HFF-Myc (cell line): ENCODE measurements around the gene CCDC38.
A peak's percentile ranks its signal among the peaks of the same experiment; 100 is the strongest.
"Not testable (repeated sequence)": the region's sequence is repeated elsewhere in the genome, so short reads cannot be mapped to it uniquely, and the experiment has no call there.

Experiments
- DNase-seq: peaks from one replicate; pipeline ENCODE4 v3.0.0-alpha.2; 2011; ENCODE audit warnings: low read depth; ENCODE audit errors: extremely low read depth
- H3K4me3 ChIP-seq: replicated peaks from 2 replicates; pipeline ENCODE4 v1.5.1; 2011; ENCODE audit warnings: low read depth, mild to moderate bottlenecking, control low read depth, low read length
- CTCF ChIP-seq: IDR thresholded peaks from 2 replicates; pipeline ENCODE4 v1.5.1; 2012; ENCODE audit warnings: mild to moderate bottlenecking, low read depth, low read length, control low read depth; ENCODE audit errors: missing control alignments

The CCDC38 gene

GRCh38 chr12:95848575-95849388, 93.6 kb downstream of the CCDC38 start:
- DNase-seq = peak; percentile 10
- H3K4me3 ChIP-seq = no peak overlapping the region

GRCh38 chr12:95842426-95842825, 100.0 kb downstream of the CCDC38 start:
- not testable (repeated sequence) for H3K4me3 ChIP-seq, DNase-seq

More at GRCh38 chr12:95848575-95849388, 93.6 kb downstream of the CCDC38 start:
- TF ChIP-seq CTCF = peak; percentile 30

GRCh38 chr12:95838125-95838524, 104.3 kb downstream of the CCDC38 start:
- no peak for TF ChIP-seq CTCF
- peak; percentile 92 for DNase-seq
- H3K4me3 ChIP-seq = no peak overlapping the region

- no peak for DNase-seq
- no peak for TF ChIP-seq CTCF
- H3K4me3 ChIP-seq = no peak overlapping the region
Measured at GRCh38 chr12:95837240-95838038, 105.0 kb downstream of the CCDC38 start.

GRCh38 chr12:95836630-95837239, 105.7 kb downstream of the CCDC38 start:
- TF ChIP-seq CTCF = no peak
- DNase-seq = peak; percentile 30

GRCh38 chr12:95836185-95836609, 106.2 kb downstream of the CCDC38 start:
- TF ChIP-seq CTCF = no peak
- no peak overlapping the region for H3K4me3 ChIP-seq
- DNase-seq = peak; percentile 22

More at GRCh38 chr12:95836630-95837239, 105.7 kb downstream of the CCDC38 start:
- H3K4me3 ChIP-seq = no peak overlapping the region

GRCh38 chr12:95834572-95834971, 107.8 kb downstream of the CCDC38 start:
- H3K4me3 ChIP-seq = no peak overlapping the region
- no peak for DNase-seq
- no peak for TF ChIP-seq CTCF
